Testis (tissue), 2 donors: ENCODE data around the gene SLC9C1.

Source experiments
- CTCF ChIP-seq, 3 experiments: fragments of 450-650 bp in 2 of 3; fragments of 200-600 bp in 1 of 3; sonication (generic) in 1 of 3; IDR thresholded peaks; one replicate each; pipeline ENCODE4 v1.5.1; 2016 to 2019; ENCODE audit warnings: antibody characterized with exemption in 3 of 3, mild to moderate bottlenecking in 2 of 3, moderate library complexity in 1 of 3
- POLR2A ChIP-seq: fragments of 450-650 bp; IDR thresholded peaks from one replicate; pipeline ENCODE4 v1.6.1; 2017; ENCODE audit warnings: antibody characterized with exemption, mild to moderate bottlenecking, moderate library complexity

- no peak for TF ChIP-seq CTCF (IDR thresholded peaks at IDR 0.05)
- TF ChIP-seq POLR2A = no peak
These were observed 153.4 kb downstream of the SLC9C1 start for GRCh38 chr3:112140584-112140983.
